Lower lobe of right lung (tissue), 2 donors: ENCODE results near the gene STRADA. TPM values are rescaled to one million over a fixed set of nuclear protein-coding genes. Genes with fewer than 3 reads are reported as not detected.
A peak's percentile ranks its signal among the peaks of the same experiment; 100 is the strongest.

Source experiments
- ATAC-seq, 2 donors: fragments of 200-7000 bp; cut with Tn5 transposase; one replicate each; pipeline ENCODE4 v1.9.1; 2020 to 2022; ENCODE audit warnings: mild to moderate bottlenecking in 2 of 2, moderate library complexity in 2 of 2
- DNase-seq: peaks from one replicate; pipeline ENCODE4 v3.0.0-alpha.2; 2020
- H3K27ac ChIP-seq: fragments of 200-600 bp; one replicate; pipeline ENCODE4 v1.8.0; 2022
- H3K27me3 ChIP-seq: fragments of 200-600 bp; one replicate; pipeline ENCODE4 v1.8.0; 2022; ENCODE audit warnings: low read depth
- H3K36me3 ChIP-seq: fragments of 200-600 bp; one replicate; pipeline ENCODE4 v1.8.0; 2022; ENCODE audit warnings: mild to moderate bottlenecking
- H3K4me1 ChIP-seq: fragments of 200-600 bp; one replicate; pipeline ENCODE4 v1.8.0; 2022
- H3K4me3 ChIP-seq: fragments of 200-600 bp; one replicate; pipeline ENCODE4 v1.8.0; 2022; ENCODE audit warnings: mild to moderate bottlenecking
- H3K9me3 ChIP-seq: fragments of 200-600 bp; one replicate; pipeline ENCODE4 v1.8.0; 2022
- CTCF ChIP-seq: fragments of 200-600 bp; IDR thresholded peaks from one replicate; pipeline ENCODE4 v1.8.0; 2022; ENCODE audit warnings: antibody characterized with exemption, mild to moderate bottlenecking
- intact Hi-C: fragments of 100-400 bp; cut with DNase I; formaldehyde crosslinking; loops from one replicate; pipeline ENCODE4 v1.11.0; 2022
- total RNA-seq: library from RNA; stranded (reverse); fragmentation: NEBNext Ultra II Directional; extraction: Animal tissue kit (Norgen Biotek cat#: 25700); gene quantifications from one replicate; pipeline ENCODE4 v1.2.1, GENCODE V29; 2021
- donor health status: DM: no; HTN: yes; CAD: no; lungs with severe emphysema.

Gene STRADA
- total RNA-seq, 1 donor from 2014 or later = 32.8 TPM

DNA sequence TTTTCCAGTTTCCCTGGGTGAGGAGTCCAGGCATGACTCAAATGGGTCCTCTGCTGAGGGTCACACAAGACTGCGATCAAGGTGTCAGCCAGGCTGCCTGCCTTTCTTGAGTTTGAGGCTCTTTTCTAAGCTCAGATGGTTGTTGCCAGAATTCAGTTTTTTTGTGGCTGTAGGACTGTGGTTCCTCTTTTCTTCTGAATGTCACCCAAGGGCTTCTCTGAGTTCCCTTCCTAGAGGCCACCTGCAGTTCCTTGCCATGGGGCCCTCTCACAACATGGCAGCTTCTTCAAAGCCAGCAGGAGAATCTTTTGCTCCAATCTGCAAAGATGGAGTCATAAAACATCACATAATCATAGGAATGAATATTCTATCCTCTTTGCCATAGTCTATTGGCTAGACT is 59.2 kb downstream of the STRADA start:
- DNase-seq = no peak
- no peak for TF ChIP-seq CTCF
- Histone ChIP-seq H3K27ac (no peak overlapping the region), H3K9me3 (no peaks in the 10 kb centered on the region), H3K4me1 (peaks cover 32% of the 10 kb centered on the region), H3K4me3 (no peak overlapping the region), H3K36me3 (peaks cover 76% of the 10 kb centered on the region), H3K27me3 (no peaks in the 10 kb centered on the region)
- intact Hi-C loops = no loop called here
- no peak for ATAC-seq

DNA sequence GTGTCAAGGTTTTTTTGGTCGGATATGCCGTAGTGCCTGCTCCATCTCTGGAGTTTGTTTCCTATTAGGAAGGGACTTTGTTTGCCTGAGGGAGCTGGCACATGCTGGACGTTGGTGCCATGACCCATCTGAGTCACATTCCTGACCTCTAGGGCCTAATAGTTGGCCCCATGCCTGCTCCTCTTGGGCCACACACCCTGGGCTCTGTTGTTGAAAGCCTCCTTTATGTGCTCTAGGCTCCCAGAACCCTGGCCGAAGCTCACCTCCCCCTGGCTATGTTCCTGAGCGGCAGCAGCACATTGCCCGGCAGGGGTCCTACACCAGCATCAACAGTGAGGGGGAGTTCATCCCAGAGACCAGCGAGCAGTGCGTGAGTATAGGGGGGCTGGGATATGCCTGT is 60.1 kb downstream of the STRADA start:
- Histone ChIP-seq H3K36me3 (peaks cover 72% of the 10 kb centered on the region), H3K4me3 (no peak overlapping the region), H3K9me3 (no peaks in the 10 kb centered on the region), H3K27me3 (no peaks in the 10 kb centered on the region), H3K27ac (peak overlapping the region; percentile 33), H3K4me1 (peaks cover 41% of the 10 kb centered on the region)
- ATAC-seq (peak; percentile 67 to 74), DNase-seq (no peak)
- intact Hi-C loops = no loop called here
- no peak for TF ChIP-seq CTCF

DNA sequence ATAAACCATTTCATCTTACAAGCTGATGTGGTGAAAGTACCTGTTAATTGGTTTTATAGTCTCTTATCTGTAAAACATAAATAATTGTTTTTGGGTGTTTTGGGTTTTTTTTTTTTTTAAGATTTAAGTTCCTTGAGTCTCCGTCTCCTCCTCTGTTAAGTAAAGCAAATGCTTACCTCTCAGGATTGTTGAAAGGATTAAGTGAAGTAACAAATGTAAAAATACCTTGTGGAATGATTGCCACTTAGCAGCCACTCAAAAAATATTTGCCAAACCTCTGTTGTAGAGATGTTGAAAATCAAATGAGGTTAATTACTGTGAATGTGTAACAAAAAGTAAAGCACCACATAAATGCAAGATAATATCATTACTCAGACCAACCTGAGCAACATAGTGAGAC is 60.9 kb downstream of the STRADA start:
- ATAC-seq (peak; percentile 25 to 69), DNase-seq (no peak)
- no peaks in the 10 kb centered on the region for H3K9me3 ChIP-seq
- no peaks in the 10 kb centered on the region for H3K27me3 ChIP-seq
- peaks cover 64% of the 10 kb centered on the region for H3K36me3 ChIP-seq
- intact Hi-C loops = no loop called here
- no peak for TF ChIP-seq CTCF
- H3K4me1 ChIP-seq = peaks cover 49% of the 10 kb centered on the region
- no peak overlapping the region for H3K4me3 ChIP-seq
- H3K27ac ChIP-seq = peak overlapping the region; percentile 33

GRCh38 chr17:63679214-63679613 is 62.4 kb downstream of the STRADA start:
- no peak for DNase-seq
- TF ChIP-seq CTCF = no peak
- no peak overlapping the region for H3K27ac ChIP-seq
- H3K4me1 ChIP-seq = peaks cover 56% of the 10 kb centered on the region
- peaks cover 49% of the 10 kb centered on the region for H3K36me3 ChIP-seq
- intact Hi-C loops = no loop called here
- no peaks in the 10 kb centered on the region for H3K27me3 ChIP-seq
- no peaks in the 10 kb centered on the region for H3K9me3 ChIP-seq
- no peak for ATAC-seq
- no peak overlapping the region for H3K4me3 ChIP-seq

GRCh38 chr17:63676584-63676983 is 65.0 kb downstream of the STRADA start:
- Histone ChIP-seq H3K4me3 (no peak overlapping the region), H3K27me3 (no peaks in the 10 kb centered on the region), H3K27ac (peak overlapping the region; percentile 76), H3K4me1 (peaks cover 55% of the 10 kb centered on the region), H3K36me3 (peaks cover 36% of the 10 kb centered on the region), H3K9me3 (no peaks in the 10 kb centered on the region)
- TF ChIP-seq CTCF = no peak
- no peak for ATAC-seq
- DNase-seq = no peak
- intact Hi-C loops = no loop called here
